ENCODE data around the gene TEAD1.

GRCh38 chr11:12822392-12823022 lies 148.3 kb downstream of the TEAD1 start:
- TF ChIP-seq POLR2AphosphoS5 (IDR thresholded peaks at IDR 0.05) (no peak), POLR2A (IDR thresholded peaks at IDR 0.05) (no peak)
- TF ChIP-seq, protein P1, sequence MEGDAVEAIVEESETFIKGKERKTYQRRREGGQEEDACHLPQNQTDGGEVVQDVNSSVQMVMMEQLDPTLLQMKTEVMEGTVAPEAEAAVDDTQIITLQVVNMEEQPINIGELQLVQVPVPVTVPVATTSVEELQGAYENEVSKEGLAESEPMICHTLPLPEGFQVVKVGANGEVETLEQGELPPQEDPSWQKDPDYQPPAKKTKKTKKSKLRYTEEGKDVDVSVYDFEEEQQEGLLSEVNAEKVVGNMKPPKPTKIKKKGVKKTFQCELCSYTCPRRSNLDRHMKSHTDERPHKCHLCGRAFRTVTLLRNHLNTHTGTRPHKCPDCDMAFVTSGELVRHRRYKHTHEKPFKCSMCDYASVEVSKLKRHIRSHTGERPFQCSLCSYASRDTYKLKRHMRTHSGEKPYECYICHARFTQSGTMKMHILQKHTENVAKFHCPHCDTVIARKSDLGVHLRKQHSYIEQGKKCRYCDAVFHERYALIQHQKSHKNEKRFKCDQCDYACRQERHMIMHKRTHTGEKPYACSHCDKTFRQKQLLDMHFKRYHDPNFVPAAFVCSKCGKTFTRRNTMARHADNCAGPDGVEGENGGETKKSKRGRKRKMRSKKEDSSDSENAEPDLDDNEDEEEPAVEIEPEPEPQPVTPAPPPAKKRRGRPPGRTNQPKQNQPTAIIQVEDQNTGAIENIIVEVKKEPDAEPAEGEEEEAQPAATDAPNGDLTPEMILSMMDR (IDR thresholded peaks at IDR 0.05): no peak
